SK-N-SH (cell line): ENCODE results near the gene CD300H.

ENCODE experiments used
- CTCF ChIP-seq: fragments of 200-600 bp; sonication (generic); IDR thresholded peaks from 2 replicates; pipeline ENCODE4 v1.6.1; 2017; ENCODE audit warnings: antibody characterized with exemption, mild to moderate bottlenecking, moderate library complexity
- EZH2phosphoT487 ChIP-seq: fragments of 200-600 bp; sonication (generic); IDR thresholded peaks from 2 replicates; pipeline ENCODE4 v1.6.1; 2017; ENCODE audit warnings: low read depth, mixed run types, mild to moderate bottlenecking, antibody characterized with exemption, moderate library complexity, borderline replicate concordance
- SIN3A ChIP-seq: IDR thresholded peaks from 2 replicates; pipeline ENCODE4 v1.6.1; 2012; ENCODE audit warnings: low read depth, mild to moderate bottlenecking, low read length, moderate library complexity, borderline replicate concordance
- YY1 ChIP-seq: IDR thresholded peaks from 2 replicates; pipeline ENCODE4 v1.4.0; 2012; ENCODE audit warnings: low read depth, mild to moderate bottlenecking

- TF ChIP-seq CTCF, result no peak
- no peak for TF ChIP-seq SIN3A
- no peak for TF ChIP-seq EZH2phosphoT487
- TF ChIP-seq YY1, result no peak
Observed at GRCh38 chr17:74554909-74555308, 12.4 kb downstream of the CD300H start.
